Measurements from ENCODE around the gene CAMK1G. TPM values are rescaled to one million over a fixed set of nuclear protein-coding genes. Genes with fewer than 3 reads are reported as not detected.

Gene CAMK1G
- total and polyA plus RNA-seq, 10 of the 15 experiments (the other 5 are each of a cell fraction or from before 2014, with no cell fraction given), result 0.18 to 0.20 TPM; not detected in 8

DNA sequence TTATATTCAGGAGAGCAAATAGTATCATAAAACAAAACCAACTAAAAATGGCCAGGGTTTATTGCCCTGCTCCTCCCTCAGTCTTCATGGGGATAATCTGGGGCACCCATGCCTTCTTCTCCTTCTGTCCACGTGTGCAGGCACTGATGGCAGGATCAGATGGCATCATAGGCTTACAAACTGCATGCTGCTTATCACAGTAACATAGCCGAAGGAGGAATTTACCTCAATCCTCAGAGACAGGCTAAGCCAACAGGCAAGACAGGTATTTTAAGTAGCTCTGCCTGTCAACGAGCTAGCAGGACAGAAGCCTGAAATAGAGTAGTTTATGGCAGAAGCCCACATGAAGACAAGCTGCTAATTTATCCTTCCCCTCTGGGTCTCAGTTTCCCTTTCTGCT is 59.3 kb downstream of the CAMK1G start (continued):
- TF ChIP-seq BMI1 (IDR thresholded peaks at IDR 0.05; ENCODE audit: borderline replicate concordance), result no peak
- no peak for TF ChIP-seq TCF12 (IDR thresholded peaks at IDR 0.05; ENCODE audit: low read depth, low read length)
- TF ChIP-seq POLR2AphosphoS5 (IDR thresholded peaks at IDR 0.05; ENCODE audit: low read length), result no peak

DNA sequence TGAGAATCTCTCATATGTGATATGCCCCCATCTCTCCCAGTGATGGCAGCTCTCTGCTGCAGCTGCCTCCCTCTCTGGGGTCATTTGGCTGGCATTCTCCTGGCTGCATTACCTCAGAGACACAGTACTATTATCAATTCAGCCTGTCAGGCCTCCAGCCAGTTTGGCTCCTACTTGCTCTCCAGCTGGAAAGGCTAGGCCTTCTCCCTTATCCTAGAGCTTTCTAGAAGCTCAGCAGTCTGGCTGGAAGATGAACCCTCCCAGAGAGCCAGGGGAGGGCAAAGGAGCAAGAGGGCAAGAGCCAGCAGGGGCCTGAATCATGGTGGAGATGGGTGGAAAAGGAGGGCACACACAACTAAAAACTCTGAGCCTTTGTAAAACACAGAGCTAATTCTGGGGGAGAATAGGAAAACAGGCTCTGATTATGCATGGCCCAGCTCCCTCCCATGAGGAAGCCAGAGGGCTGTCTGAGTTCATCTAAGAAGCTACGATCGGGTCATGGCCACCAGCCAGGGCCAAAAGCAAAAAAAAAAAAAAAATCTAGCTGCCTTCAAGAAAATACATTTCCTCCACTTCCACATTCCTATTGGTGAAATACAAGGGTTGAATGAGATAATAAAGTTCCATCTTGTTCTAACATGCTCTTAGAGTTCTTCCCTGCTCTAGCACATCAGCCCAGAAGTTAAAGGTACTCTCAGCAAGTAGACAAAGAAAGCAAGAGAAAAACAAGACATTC is 59.9 kb downstream of the CAMK1G start:
- Histone ChIP-seq H4K20me1 (ENCODE audit: control insufficient read depth, insufficient read depth) (no peaks in the 10 kb centered on the region), H3K9ac (ENCODE audit: control insufficient read depth, insufficient read depth, low read length) (no peak overlapping the region), H3K27me3 (replicated peaks in 1 of 2; ENCODE audit: control insufficient read depth in 2 of 2, insufficient read depth in 2 of 2, low read length in 1 of 2) (no peaks in the 10 kb centered on the region; a peak in 1 of 4 replicates), H3K79me2 (ENCODE audit: control insufficient read depth, insufficient read depth, low read length) (no peaks in the 10 kb centered on the region), H3K4me1 (ENCODE audit: control insufficient read depth, insufficient read depth, low read length) (no peaks in the 10 kb centered on the region), H3K36me3 (ENCODE audit: control insufficient read depth in 2 of 2, insufficient read depth in 2 of 2, low read length in 1 of 2) (no peaks in the 10 kb centered on the region), H3K4me3 (no peak overlapping the region), H2AFZ (ENCODE audit: control insufficient read depth, low read depth, low read length) (no peak overlapping the region), H3K27ac (ENCODE audit: control insufficient read depth, insufficient read depth) (no peak overlapping the region), H3K4me2 (ENCODE audit: control insufficient read depth, insufficient read depth) (no peak overlapping the region), H3K9me3 (replicated peaks; ENCODE audit: control insufficient read depth, insufficient read depth, low read length) (no peaks in the 10 kb centered on the region)
- intact Hi-C loops (cut with micrococcal nuclease; ENCODE audit: unreplicated experiment), result no loop called here
- ATAC-seq, result no peak
- in situ Hi-C loops (cut with MboI), result no loop called here
- no peak for FAIRE-seq
- POLR2A ChIA-PET, result interaction anchor here (0.7 to 2.5 kb wide), 3 partner anchors 11 to 21 kb away, joined by 3 to 8 read pairs (median 4); no protein-coding TSS in a partner anchor
- CTCF ChIA-PET, result interaction anchor here (0.6 to 3.6 kb wide), 17 partner anchors 10 to 195 kb away, joined by 3 to 15 read pairs (median 5); partner anchors contain the start of gene G0S2
- no TSS peak for BruUV-seq (replicated peaks)
- 92% methylated on average over 2 of the region's 2 CpGs for WGBS (ENCODE audit: insufficient coverage, insufficient replicate concordance, low lambda C conversion rate, missing lambda C conversion rate)
- SMC1A ChIA-PET (ENCODE audit: uncharacterized antibody, unreplicated experiment), result interaction anchor here (0.6 to 4.1 kb wide), 15 partner anchors 10 to 105 kb away, joined by 3 to 22 read pairs (median 4); partner anchors contain the start of genes HSD11B1 and LAMB3
- no peak for DNase-seq (ENCODE audit: low read depth, low spot score)
- RAD21 ChIA-PET (ENCODE audit: unreplicated experiment), result interaction anchor here (0.6 to 2.8 kb wide), 13 partner anchors 9 to 107 kb away, joined by 3 to 13 read pairs (median 4); partner anchors contain the start of genes G0S2 and LAMB3
- TF ChIP-seq IKZF2 (IDR thresholded peaks at IDR 0.05) (no peak), KAT2A (conservative IDR thresholded peaks at IDR 0.05; ENCODE audit: control insufficient read depth, low read depth, low read length) (no peak), IKZF1 (conservative IDR thresholded peaks at IDR 0.05) (no peak), CBX5 (IDR thresholded peaks at IDR 0.05; ENCODE audit: low read depth) (no peak), ZNF384 (IDR thresholded peaks at IDR 0.05; ENCODE audit: borderline replicate concordance, low read depth, low read length) (no peak)
- TF ChIP-seq, protein P1, sequence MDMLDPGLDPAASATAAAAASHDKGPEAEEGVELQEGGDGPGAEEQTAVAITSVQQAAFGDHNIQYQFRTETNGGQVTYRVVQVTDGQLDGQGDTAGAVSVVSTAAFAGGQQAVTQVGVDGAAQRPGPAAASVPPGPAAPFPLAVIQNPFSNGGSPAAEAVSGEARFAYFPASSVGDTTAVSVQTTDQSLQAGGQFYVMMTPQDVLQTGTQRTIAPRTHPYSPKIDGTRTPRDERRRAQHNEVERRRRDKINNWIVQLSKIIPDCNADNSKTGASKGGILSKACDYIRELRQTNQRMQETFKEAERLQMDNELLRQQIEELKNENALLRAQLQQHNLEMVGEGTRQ (IDR thresholded peaks at IDR 0.05; ENCODE audit: borderline replicate concordance, low read depth, low read length), result no peak
- TF ChIP-seq, protein P2, sequence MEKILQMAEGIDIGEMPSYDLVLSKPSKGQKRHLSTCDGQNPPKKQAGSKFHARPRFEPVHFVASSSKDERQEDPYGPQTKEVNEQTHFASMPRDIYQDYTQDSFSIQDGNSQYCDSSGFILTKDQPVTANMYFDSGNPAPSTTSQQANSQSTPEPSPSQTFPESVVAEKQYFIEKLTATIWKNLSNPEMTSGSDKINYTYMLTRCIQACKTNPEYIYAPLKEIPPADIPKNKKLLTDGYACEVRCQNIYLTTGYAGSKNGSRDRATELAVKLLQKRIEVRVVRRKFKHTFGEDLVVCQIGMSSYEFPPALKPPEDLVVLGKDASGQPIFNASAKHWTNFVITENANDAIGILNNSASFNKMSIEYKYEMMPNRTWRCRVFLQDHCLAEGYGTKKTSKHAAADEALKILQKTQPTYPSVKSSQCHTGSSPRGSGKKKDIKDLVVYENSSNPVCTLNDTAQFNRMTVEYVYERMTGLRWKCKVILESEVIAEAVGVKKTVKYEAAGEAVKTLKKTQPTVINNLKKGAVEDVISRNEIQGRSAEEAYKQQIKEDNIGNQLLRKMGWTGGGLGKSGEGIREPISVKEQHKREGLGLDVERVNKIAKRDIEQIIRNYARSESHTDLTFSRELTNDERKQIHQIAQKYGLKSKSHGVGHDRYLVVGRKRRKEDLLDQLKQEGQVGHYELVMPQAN (conservative IDR thresholded peaks at IDR 0.05), result no peak
- TF ChIP-seq, protein P3, sequence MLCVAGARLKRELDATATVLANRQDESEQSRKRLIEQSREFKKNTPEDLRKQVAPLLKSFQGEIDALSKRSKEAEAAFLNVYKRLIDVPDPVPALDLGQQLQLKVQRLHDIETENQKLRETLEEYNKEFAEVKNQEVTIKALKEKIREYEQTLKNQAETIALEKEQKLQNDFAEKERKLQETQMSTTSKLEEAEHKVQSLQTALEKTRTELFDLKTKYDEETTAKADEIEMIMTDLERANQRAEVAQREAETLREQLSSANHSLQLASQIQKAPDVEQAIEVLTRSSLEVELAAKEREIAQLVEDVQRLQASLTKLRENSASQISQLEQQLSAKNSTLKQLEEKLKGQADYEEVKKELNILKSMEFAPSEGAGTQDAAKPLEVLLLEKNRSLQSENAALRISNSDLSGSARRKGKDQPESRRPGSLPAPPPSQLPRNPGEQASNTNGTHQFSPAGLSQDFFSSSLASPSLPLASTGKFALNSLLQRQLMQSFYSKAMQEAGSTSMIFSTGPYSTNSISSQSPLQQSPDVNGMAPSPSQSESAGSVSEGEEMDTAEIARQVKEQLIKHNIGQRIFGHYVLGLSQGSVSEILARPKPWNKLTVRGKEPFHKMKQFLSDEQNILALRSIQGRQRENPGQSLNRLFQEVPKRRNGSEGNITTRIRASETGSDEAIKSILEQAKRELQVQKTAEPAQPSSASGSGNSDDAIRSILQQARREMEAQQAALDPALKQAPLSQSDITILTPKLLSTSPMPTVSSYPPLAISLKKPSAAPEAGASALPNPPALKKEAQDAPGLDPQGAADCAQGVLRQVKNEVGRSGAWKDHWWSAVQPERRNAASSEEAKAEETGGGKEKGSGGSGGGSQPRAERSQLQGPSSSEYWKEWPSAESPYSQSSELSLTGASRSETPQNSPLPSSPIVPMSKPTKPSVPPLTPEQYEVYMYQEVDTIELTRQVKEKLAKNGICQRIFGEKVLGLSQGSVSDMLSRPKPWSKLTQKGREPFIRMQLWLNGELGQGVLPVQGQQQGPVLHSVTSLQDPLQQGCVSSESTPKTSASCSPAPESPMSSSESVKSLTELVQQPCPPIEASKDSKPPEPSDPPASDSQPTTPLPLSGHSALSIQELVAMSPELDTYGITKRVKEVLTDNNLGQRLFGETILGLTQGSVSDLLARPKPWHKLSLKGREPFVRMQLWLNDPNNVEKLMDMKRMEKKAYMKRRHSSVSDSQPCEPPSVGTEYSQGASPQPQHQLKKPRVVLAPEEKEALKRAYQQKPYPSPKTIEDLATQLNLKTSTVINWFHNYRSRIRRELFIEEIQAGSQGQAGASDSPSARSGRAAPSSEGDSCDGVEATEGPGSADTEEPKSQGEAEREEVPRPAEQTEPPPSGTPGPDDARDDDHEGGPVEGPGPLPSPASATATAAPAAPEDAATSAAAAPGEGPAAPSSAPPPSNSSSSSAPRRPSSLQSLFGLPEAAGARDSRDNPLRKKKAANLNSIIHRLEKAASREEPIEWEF (IDR thresholded peaks at IDR 0.05; ENCODE audit: insufficient replicate concordance, low read depth, low read length), result no peak

Measured in GM12878 (cell line).